ENCODE measurements around the gene ASPSCR1. TPM values are rescaled to one million over a fixed set of nuclear protein-coding genes. Genes with fewer than 3 reads are reported as not detected.

Gene ASPSCR1
- total RNA-seq, 1 donor from 2014 or later = 27.5 TPM

DNA sequence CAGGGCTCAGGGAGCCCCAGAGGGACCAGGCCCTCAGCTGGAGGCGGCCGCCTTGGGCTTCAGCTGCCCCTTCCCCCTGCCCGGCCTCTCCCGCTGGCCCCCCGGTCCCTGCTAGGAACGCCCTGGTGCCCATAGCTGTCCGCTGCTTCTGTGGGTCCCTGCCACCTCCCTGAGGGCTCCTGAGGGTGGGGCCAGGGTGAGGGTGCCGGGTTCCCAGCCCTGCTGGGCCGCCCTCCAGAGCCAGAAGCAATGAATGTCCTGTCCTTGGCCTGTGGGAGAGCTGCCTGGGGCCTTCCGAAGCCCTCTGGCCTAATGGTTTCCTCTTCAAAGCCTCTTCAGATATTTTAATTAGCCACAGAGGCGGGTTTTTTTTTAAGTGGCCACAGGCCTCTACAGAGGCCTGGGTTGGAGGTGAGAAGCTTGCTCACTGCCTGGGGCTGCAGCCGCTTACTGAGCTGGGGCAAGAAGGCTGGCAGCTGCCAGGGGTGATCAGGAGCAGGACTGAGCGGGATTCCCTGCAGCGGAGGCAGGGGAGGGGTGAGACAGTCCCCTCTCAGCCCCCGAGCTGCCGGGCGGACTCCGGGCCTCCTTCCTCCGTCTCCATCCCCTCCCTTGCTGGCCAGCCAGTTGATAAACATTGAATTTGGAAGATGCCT is 35.3 kb downstream of the ASPSCR1 start:
- no peak for DNase-seq
- peaks cover 48% of the 10 kb centered on the region for H3K4me1 ChIP-seq
- TF ChIP-seq, protein P1, sequence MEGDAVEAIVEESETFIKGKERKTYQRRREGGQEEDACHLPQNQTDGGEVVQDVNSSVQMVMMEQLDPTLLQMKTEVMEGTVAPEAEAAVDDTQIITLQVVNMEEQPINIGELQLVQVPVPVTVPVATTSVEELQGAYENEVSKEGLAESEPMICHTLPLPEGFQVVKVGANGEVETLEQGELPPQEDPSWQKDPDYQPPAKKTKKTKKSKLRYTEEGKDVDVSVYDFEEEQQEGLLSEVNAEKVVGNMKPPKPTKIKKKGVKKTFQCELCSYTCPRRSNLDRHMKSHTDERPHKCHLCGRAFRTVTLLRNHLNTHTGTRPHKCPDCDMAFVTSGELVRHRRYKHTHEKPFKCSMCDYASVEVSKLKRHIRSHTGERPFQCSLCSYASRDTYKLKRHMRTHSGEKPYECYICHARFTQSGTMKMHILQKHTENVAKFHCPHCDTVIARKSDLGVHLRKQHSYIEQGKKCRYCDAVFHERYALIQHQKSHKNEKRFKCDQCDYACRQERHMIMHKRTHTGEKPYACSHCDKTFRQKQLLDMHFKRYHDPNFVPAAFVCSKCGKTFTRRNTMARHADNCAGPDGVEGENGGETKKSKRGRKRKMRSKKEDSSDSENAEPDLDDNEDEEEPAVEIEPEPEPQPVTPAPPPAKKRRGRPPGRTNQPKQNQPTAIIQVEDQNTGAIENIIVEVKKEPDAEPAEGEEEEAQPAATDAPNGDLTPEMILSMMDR (IDR thresholded peaks at IDR 0.05; ENCODE audit: borderline replicate concordance) = no peak
- intact Hi-C loops (cut with micrococcal nuclease) = no loop called here
- H3K27ac ChIP-seq (replicated peaks) = peak overlapping the region; percentile 96
- peak overlapping the region; percentile 33 for H3K4me3 ChIP-seq
- no peaks in the 10 kb centered on the region for H3K9me3 ChIP-seq (replicated peaks)
- no peaks in the 10 kb centered on the region for H3K36me3 ChIP-seq
- no peaks in the 10 kb centered on the region for H3K27me3 ChIP-seq (ENCODE audit: low read depth)

DNA sequence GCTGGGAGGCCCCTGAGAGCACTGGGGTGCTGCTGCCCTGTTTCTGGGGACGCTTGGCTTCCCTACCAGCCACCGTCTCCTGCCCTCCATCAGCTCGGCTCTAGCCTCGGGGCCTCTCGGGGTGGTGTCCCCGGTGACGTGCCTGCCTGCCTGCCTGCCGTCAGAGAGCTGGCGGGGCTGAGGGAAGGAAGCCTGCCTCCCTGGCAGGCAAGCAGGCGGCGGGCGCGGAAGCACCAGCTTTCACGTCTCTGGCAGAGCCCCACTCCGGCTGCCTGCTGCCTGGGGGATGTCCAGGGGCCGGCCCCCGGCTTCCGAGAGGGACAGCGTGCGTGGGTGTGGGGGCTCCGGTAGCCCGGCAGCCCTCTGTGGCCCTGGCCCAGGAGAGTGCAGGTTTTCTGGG is 35.9 kb downstream of the ASPSCR1 start:
- Histone ChIP-seq H3K36me3 (no peaks in the 10 kb centered on the region), H3K4me3 (peak overlapping the region; percentile 33), H3K4me1 (peaks cover 42% of the 10 kb centered on the region), H3K9me3 (replicated peaks) (no peaks in the 10 kb centered on the region), H3K27me3 (ENCODE audit: low read depth) (no peaks in the 10 kb centered on the region), H3K27ac (replicated peaks) (peak overlapping the region; percentile 96)
- TF ChIP-seq, protein P1 (IDR thresholded peaks at IDR 0.05; ENCODE audit: borderline replicate concordance) = no peak
- peak; percentile 48 for DNase-seq
- intact Hi-C loops (cut with micrococcal nuclease) = no loop called here

DNA sequence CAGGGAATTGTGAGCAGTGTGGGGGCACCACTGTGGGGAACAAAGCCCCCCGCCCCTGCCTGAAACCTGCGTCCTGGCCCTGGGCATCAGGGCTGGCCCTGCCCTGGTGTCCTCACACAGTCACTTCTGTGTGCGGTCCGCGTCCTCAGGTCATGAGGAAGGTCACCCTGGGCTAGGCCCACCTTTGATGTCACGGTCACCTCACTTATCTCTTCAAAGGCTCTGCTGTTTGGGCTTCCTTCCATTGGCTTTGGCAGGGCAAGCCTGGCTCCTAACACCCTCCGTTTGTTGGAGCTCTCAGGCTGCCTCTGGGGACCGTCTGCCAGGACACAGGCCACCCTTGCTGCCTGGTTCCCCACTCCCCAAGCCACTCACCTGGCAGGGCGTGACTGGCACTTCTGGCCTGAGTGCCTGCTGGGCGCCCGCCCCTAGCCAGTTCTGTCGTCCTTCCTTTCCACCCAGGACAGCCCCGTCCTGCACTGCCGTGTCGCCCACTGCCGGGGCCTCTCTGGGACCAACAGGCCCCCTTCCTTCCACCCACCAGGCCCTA is 36.4 kb downstream of the ASPSCR1 start:
- intact Hi-C loops (cut with micrococcal nuclease) = no loop called here
- H3K4me3 ChIP-seq = peak overlapping the region; percentile 33
- H3K27me3 ChIP-seq (ENCODE audit: low read depth) = no peaks in the 10 kb centered on the region
- H3K36me3 ChIP-seq = no peaks in the 10 kb centered on the region
- H3K9me3 ChIP-seq (replicated peaks) = no peaks in the 10 kb centered on the region
- DNase-seq = peak; percentile 56
- H3K4me1 ChIP-seq = peaks cover 37% of the 10 kb centered on the region
- H3K27ac ChIP-seq (replicated peaks) = peak overlapping the region; percentile 96
- TF ChIP-seq, protein P1 (IDR thresholded peaks at IDR 0.05; ENCODE audit: borderline replicate concordance) = no peak

DNA sequence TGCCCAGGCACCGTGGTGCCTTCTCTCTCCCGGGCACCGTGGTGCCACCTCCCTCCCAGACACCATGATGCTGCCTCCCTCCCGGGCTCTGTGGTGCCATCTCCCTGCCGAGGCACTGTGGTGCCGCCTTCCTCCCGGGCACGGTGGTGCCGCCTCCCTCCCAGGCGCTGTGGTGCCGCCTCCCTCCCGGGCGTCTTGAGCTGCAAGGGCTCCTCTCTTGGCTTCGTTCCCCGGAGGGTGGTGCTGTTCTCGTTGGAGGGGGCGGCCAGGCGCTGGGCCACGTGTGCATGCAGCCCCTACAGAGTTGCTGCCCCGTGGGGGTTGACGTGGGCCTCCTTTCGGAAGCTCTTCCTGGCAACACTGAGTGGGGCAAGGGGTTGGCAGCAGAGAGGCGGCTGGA is 37.0 kb downstream of the ASPSCR1 start:
- Histone ChIP-seq H3K4me3 (no peak overlapping the region), H3K36me3 (no peaks in the 10 kb centered on the region), H3K4me1 (peaks cover 31% of the 10 kb centered on the region), H3K9me3 (replicated peaks) (no peaks in the 10 kb centered on the region), H3K27me3 (ENCODE audit: low read depth) (no peaks in the 10 kb centered on the region), H3K27ac (replicated peaks) (peak overlapping the region; percentile 96)
- TF ChIP-seq, protein P1 (IDR thresholded peaks at IDR 0.05; ENCODE audit: borderline replicate concordance) = no peak
- DNase-seq = no peak
- intact Hi-C loops (cut with micrococcal nuclease) = no loop called here

DNA sequence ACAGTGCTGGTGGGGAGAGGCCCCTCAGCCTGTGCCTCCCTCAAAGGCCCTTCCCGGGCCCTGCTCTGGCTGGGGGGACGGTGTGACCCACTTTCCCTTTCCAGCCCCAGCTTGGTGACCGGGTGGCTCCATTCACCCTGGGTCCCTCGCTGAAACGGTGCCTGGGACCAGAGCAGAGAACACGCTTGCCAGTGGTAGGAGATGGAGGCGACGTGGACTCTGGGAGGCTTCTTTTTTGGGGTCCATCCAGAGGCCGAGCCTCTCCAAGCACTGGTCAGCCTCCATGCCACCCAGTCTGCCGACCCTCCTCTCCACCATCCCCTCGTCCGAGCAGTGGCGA is 37.5 kb downstream of the ASPSCR1 start:
- H3K27ac ChIP-seq (replicated peaks) = no peak overlapping the region
- no peaks in the 10 kb centered on the region for H3K9me3 ChIP-seq (replicated peaks)
- H3K4me1 ChIP-seq = peaks cover 30% of the 10 kb centered on the region
- TF ChIP-seq, protein P1 (IDR thresholded peaks at IDR 0.05; ENCODE audit: borderline replicate concordance) = no peak
- intact Hi-C loops (cut with micrococcal nuclease) = no loop called here
- DNase-seq = no peak
- no peaks in the 10 kb centered on the region for H3K36me3 ChIP-seq
- no peaks in the 10 kb centered on the region for H3K27me3 ChIP-seq (ENCODE audit: low read depth)
- H3K4me3 ChIP-seq = no peak overlapping the region

Measured in left ventricle myocardium inferior (tissue), 1 donor.